Medulla oblongata (tissue), 1 donor: Measurements from ENCODE around the gene PA2G4.

Source experiments
- DNase-seq: peaks from one replicate; pipeline ENCODE4 v3.0.0-alpha.2; 2015; ENCODE audit errors: extremely low spot score

The PA2G4 gene

GRCh38 chr12:56126732-56127239 lies 22.4 kb downstream of the PA2G4 start:
- DNase-seq = peak; percentile 48

- DNase-seq = no peak
Observed at GRCh38 chr12:56127485-56127887, 23.1 kb downstream of the PA2G4 start.

- peak; percentile 99 for DNase-seq
Observed at GRCh38 chr12:56127888-56128669, 23.7 kb downstream of the PA2G4 start, which contains the start of gene ESYT1. TSS of gene ESYT1 (plus strand) at chr12:56128267. CDS start at chr12:56128320, 53 bp downstream.

GRCh38 chr12:56128670-56129205 lies 24.4 kb downstream of the PA2G4 start:
- DNase-seq = no peak

- DNase-seq = no peak
Observed at GRCh38 chr12:56129206-56129941, 25.0 kb downstream of the PA2G4 start.

GRCh38 chr12:56129942-56130495 lies 25.7 kb downstream of the PA2G4 start:
- DNase-seq = no peak

- no peak for DNase-seq
Observed at GRCh38 chr12:56130876-56131275, 26.5 kb downstream of the PA2G4 start.

- no peak for DNase-seq
Observed at GRCh38 chr12:56134897-56135296, 30.5 kb downstream of the PA2G4 start.

GRCh38 chr12:56137853-56138571 lies 33.7 kb downstream of the PA2G4 start:
- no peak for DNase-seq

- no peak for DNase-seq
Observed at GRCh38 chr12:56141946-56142784, 37.8 kb downstream of the PA2G4 start.

GRCh38 chr12:56143217-56143616 lies 38.9 kb downstream of the PA2G4 start:
- no peak for DNase-seq

- no peak for DNase-seq
Observed at GRCh38 chr12:56143870-56144269, 39.5 kb downstream of the PA2G4 start.

- DNase-seq = no peak
Observed at GRCh38 chr12:56145217-56145616, 40.9 kb downstream of the PA2G4 start.

GRCh38 chr12:56146492-56147460 lies 42.4 kb downstream of the PA2G4 start:
- no peak for DNase-seq

- DNase-seq = no peak
Observed at GRCh38 chr12:56150563-56150962, 46.2 kb downstream of the PA2G4 start.

- DNase-seq = no peak
Observed at GRCh38 chr12:56151672-56152131, 47.3 kb downstream of the PA2G4 start.

GRCh38 chr12:56152132-56152755 lies 47.9 kb downstream of the PA2G4 start, which contains the start of gene MYL6B:
TSS of gene MYL6B (plus strand) at chr12:56152587. CDS start at chr12:56153919, 1,332 bp downstream.
- peak; percentile 92 for DNase-seq
